Measurements from ENCODE around the gene ZNF827.

DNA sequence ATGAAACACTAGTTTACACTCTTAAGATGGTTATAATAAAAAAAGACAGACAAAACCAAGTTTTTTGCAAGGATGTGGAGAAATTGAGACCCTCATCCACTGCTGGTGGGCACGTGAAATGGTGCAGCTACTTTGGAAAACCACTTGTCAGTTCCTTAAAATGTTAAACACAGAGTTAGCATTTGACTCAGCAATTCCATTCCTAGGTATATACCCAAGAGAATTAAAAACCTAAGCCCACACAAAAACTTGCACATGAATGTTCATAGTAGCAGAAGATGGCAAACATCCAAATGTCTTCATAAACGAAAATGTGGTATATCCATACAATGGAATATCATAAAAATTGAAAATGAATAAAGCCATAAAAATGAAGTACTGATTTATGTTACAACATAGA, 75.4 kb downstream of the ZNF827 start:
- TF ChIP-seq GATA2 (IDR thresholded peaks at IDR 0.05; ENCODE audit: low read depth, low read length) (no peak), GATA3 (IDR thresholded peaks at IDR 0.05; ENCODE audit: low read depth, low read length) (no peak)

Measured in SH-SY5Y (cell line).